Transverse colon (tissue), 4 donors: ENCODE data around the gene KCNMB3.

Experiments used
- CTCF ChIP-seq, 5 experiments: fragments of 200-600 bp in 3 of 5; fragments of 450-650 bp in 2 of 5; sonication (generic) in 3 of 5; IDR thresholded peaks; 1 replicate in 2 of 5; 2 replicates in 3 of 5; pipeline ENCODE4 v1.5.1; 2016 to 2017; ENCODE audit warnings: antibody characterized with exemption in 5 of 5, inconsistent platforms in 3 of 5, mild to moderate bottlenecking in 2 of 5, moderate library complexity in 1 of 5
- EP300 ChIP-seq: sonication (generic); formaldehyde crosslinking; IDR thresholded peaks from one replicate; pipeline ENCODE4 v1.6.1; 2017; ENCODE audit warnings: antibody characterized with exemption, low read depth
- POLR2A ChIP-seq: fragments of 450-650 bp; IDR thresholded peaks from one replicate; pipeline ENCODE4 v1.6.1; 2016; ENCODE audit warnings: antibody characterized with exemption, mild to moderate bottlenecking, moderate library complexity
- POLR2AphosphoS5 ChIP-seq, 3 donors: sonication (generic); formaldehyde crosslinking; IDR thresholded peaks; one replicate each; pipeline ENCODE4 v1.6.1; 2016; ENCODE audit warnings: antibody characterized with exemption in 3 of 3

GRCh38 chr3:179260949-179261765, 10.2 kb upstream of the KCNMB3 start:
- TF ChIP-seq POLR2A (peak; percentile 45), CTCF (IDR thresholded peaks at IDR 0.05) (no peak), POLR2AphosphoS5 (IDR thresholded peaks at IDR 0.05) (peak in 1 of 3 donors; percentile 24), EP300 (no peak)
